HG02571 (cell line): ENCODE data around the gene PECR.
A peak's percentile ranks its signal among the peaks of the same experiment; 100 is the strongest.

Source experiments
- ATAC-seq: cut with Tn5 transposase; IDR thresholded peaks from one replicate; pipeline ENCODE4 v1.9.1; 2021; ENCODE audit warnings: mild to moderate bottlenecking, moderate library complexity; ENCODE audit not compliant: unreplicated experiment

PECR gene

GRCh38 chr2:216072473-216072872, 9.1 kb downstream of the PECR start:
- ATAC-seq: no peak

GRCh38 chr2:216071111-216071851, 10.3 kb downstream of the PECR start:
- ATAC-seq: no peak

GRCh38 chr2:216070195-216070594, 11.4 kb downstream of the PECR start:
- ATAC-seq: no peak

GRCh38 chr2:216069028-216069427, 12.6 kb downstream of the PECR start:
- ATAC-seq: no peak

GRCh38 chr2:216066230-216066629, 15.4 kb downstream of the PECR start:
- ATAC-seq: no peak

GRCh38 chr2:216064665-216065064, 16.9 kb downstream of the PECR start:
- ATAC-seq: no peak

- ATAC-seq: no peak
These were observed 17.5 kb downstream of the PECR start for GRCh38 chr2:216064014-216064630.

- ATAC-seq: no peak
These were observed 22.3 kb downstream of the PECR start for GRCh38 chr2:216059233-216059834.

- peak; percentile 81 for ATAC-seq
These were observed 23.9 kb downstream of the PECR start for GRCh38 chr2:216057688-216058193.

- peak; percentile 36 for ATAC-seq
These were observed 24.9 kb downstream of the PECR start for GRCh38 chr2:216056739-216057138.

GRCh38 chr2:216055680-216056079, 25.9 kb downstream of the PECR start:
- no peak for ATAC-seq

GRCh38 chr2:216052420-216052819, 29.2 kb downstream of the PECR start:
- no peak for ATAC-seq

- no peak for ATAC-seq
These were observed 30.3 kb downstream of the PECR start for GRCh38 chr2:216051350-216051749.

- no peak for ATAC-seq
These were observed 32.2 kb downstream of the PECR start for GRCh38 chr2:216049452-216049851.

GRCh38 chr2:216047397-216047796, 34.2 kb downstream of the PECR start:
- ATAC-seq: no peak

- peak; percentile 95 for ATAC-seq
These were observed 36.6 kb downstream of the PECR start for GRCh38 chr2:216044883-216045486.

- no peak for ATAC-seq
These were observed 37.7 kb downstream of the PECR start for GRCh38 chr2:216043949-216044348.

GRCh38 chr2:216041438-216041837, 40.2 kb downstream of the PECR start:
- no peak for ATAC-seq

- ATAC-seq: no peak
These were observed 41.7 kb downstream of the PECR start for GRCh38 chr2:216039918-216040317.

- peak; percentile 39 for ATAC-seq
These were observed 47.5 kb downstream of the PECR start for GRCh38 chr2:216034065-216034464.

- no peak for ATAC-seq
These were observed 48.2 kb downstream of the PECR start for GRCh38 chr2:216033403-216033802.
